IgD-negative memory B cell (primary cell): ENCODE results near the gene PRAC2. TPM values are rescaled to one million over a fixed set of nuclear protein-coding genes. Genes with fewer than 3 reads are reported as not detected.

Experiments used
- H3K27ac Mint-ChIP-seq, 3 donors: one replicate each; pipeline ENCODE4 v1.8.0; 2020 to 2022; ENCODE audit warnings: mild to moderate bottlenecking in 3 of 3, mixed read lengths in 3 of 3, moderate library complexity in 1 of 3
- H3K27me3 Mint-ChIP-seq: one replicate; pipeline ENCODE4 v1.8.0; 2021; ENCODE audit warnings: mixed read lengths
- H3K36me3 Mint-ChIP-seq: one replicate; pipeline ENCODE4 v1.8.0; 2020; ENCODE audit warnings: mild to moderate bottlenecking, mixed read lengths
- H3K4me1 Mint-ChIP-seq, 3 donors: one replicate each; pipeline ENCODE4 v1.8.0; 2020 to 2022; ENCODE audit warnings: mixed read lengths in 3 of 3, mild to moderate bottlenecking in 1 of 3
- H3K4me3 Mint-ChIP-seq, 4 donors: one replicate each; pipeline ENCODE4 v1.8.0; 2020 to 2022; ENCODE audit warnings: mild to moderate bottlenecking in 4 of 4, mixed read lengths in 4 of 4, moderate library complexity in 3 of 4
- H3K9me3 Mint-ChIP-seq, 3 donors: one replicate each; pipeline ENCODE4 v1.8.0; 2020 to 2021; ENCODE audit warnings: mixed read lengths in 3 of 3, mild to moderate bottlenecking in 1 of 3
- polyA plus RNA-seq: library from polyadenylated mRNA; unstranded; fragments of 300-500 nt; fragmentation: Illumina TruSeq; gene quantifications from one replicate; pipeline ENCODE4 v1.2.3, GENCODE V29; 2021

The PRAC2 gene
- polyA plus RNA-seq, 1 donor from 2014 or later = not detected

- Mint-ChIP-seq H3K9me3 (peaks cover 0 to 15% (median 2%) of the 10 kb centered on the region in 3 donors), H3K27ac (peak overlapping the region in 1 of 3 donors; percentile 57), H3K4me3 (no peak overlapping the region), H3K36me3 (no peaks in the 10 kb centered on the region), H3K4me1 (peaks cover 6 to 19% (median 8%) of the 10 kb centered on the region in 3 donors), H3K27me3 (peaks cover 87% of the 10 kb centered on the region)
These were observed 14.5 kb downstream of the PRAC2 start for GRCh38 chr17:48737330-48738043.

DNA sequence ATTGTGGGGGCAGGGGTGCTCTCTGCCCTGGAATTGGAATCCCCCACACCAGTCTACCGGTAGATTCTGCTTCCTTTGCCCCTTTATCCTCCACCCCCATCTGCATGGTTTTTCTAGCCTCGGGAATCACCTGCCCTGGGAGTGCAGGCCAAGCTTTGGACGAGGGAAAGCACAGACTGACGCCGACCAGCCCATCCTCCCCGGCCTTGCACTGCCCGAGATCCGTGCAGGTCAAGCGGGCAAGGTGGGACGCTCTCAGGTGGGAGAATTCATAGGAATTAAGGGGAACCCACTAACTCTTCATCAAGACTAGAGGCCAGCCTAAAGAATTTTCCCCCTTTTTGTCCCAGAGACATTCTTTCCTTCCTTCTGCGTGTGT is 15.4 kb downstream of the PRAC2 start:
- Mint-ChIP-seq H3K4me1 (peaks cover 2 to 13% (median 6%) of the 10 kb centered on the region in 3 donors), H3K27ac (peak overlapping the region in 2 of 3 donors; percentile 10 to 65), H3K36me3 (no peaks in the 10 kb centered on the region), H3K9me3 (peaks cover 0 to 15% (median 2%) of the 10 kb centered on the region in 3 donors), H3K27me3 (peaks cover 88% of the 10 kb centered on the region), H3K4me3 (peak overlapping the region in 1 of 4 donors; percentile 33)

DNA sequence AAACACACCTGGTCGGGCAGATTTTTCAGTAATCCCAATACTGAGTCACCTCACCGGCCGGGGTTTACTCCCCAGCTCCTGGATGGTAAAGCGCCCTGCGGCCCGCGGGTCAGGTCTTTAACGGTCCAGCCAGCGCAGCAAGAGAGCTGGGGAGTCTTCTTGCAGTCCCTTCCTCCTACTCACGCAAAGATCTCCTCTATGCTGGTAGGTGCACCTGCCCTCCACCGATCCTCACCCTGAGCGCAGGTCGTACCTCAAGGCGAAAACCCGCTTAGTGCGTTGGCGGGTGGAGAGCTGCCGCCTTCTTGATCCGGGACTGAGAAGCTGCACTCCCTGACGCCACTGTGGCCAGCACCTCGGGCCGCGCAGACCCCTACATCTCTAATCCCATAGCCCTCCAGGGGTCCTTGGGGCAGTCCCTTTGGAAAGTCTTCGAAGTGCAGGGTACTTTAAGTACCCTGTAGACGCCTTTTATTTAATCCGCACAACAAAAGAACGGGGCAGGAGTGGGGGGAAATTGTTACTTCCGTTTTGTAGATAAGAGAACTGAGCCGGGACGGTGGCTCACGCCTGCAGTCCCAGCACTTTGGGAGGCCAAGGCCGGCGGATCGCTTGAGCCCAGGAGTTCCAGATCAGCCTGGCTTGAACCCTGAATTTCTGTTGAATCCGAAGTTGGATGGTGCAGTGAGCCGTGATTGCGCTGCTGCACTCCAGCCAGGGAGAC is 16.0 kb downstream of the PRAC2 start:
- Mint-ChIP-seq H3K36me3 (no peaks in the 10 kb centered on the region), H3K4me1 (peaks cover 0 to 7% (median 6%) of the 10 kb centered on the region in 3 donors), H3K27me3 (peaks cover 88% of the 10 kb centered on the region), H3K9me3 (peaks cover 0 to 15% (median 2%) of the 10 kb centered on the region in 3 donors), H3K4me3 (peak overlapping the region in 1 of 4 donors; percentile 22), H3K27ac (peak overlapping the region in 2 of 3 donors; percentile 65 to 86)

GRCh38 chr17:48740537-48740936 is 17.6 kb downstream of the PRAC2 start:
- Mint-ChIP-seq H3K36me3 (no peaks in the 10 kb centered on the region), H3K27me3 (peaks cover 80% of the 10 kb centered on the region), H3K4me3 (no peak overlapping the region), H3K4me1 (peaks cover 1 to 8% (median 4%) of the 10 kb centered on the region in 3 donors), H3K9me3 (peaks cover 0 to 15% (median 2%) of the 10 kb centered on the region in 3 donors), H3K27ac (peak overlapping the region in 1 of 3 donors; percentile 53)

DNA sequence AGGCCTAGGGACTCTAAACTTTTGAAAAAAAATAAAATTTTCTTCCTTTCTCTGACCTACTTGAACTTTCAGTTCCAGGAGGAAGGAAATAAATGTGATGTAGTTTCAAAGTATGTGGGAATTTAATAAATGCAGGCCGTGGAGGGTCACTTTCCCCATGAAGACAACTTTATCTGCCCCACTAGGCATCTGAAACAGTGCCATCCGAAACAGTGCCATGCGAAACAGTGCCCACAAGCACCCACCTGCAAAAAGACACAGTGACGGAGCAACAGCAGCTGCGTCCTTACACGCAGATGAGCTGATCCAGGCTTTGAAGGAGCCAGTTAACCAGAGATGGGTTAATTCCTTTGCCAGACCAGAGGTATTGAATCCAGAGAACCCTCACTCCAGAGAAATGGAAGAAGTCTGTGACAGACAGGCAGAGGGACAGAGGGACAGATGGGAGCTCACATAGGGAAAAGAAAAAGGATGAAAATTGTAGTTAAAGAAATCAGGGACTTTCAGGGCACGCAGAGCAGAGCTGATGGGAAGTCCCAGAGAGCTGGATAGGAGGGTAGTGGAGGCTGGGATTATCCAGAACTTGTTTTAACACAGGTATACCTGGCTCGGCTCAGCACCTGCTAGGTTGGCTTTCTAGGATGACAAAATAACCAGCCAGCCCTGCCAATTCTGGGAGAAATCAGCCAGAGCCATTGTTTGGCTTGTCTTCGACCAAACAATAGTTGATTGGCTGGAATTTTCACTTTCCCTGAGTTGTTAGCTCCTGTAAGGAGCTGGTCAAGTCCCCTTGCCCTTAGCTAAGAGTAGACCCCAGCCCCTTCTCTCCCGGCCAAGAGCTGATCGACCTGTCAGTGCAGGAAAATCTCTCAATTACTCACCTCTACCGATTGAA is 22.6 kb downstream of the PRAC2 start:
- H3K27ac Mint-ChIP-seq = peak overlapping the region in 2 of 3 donors; percentile 64 to 79
- H3K36me3 Mint-ChIP-seq = no peaks in the 10 kb centered on the region
- H3K4me3 Mint-ChIP-seq = peak overlapping the region in 1 of 4 donors; percentile 66
- peaks cover 0 to 12% (median 2%) of the 10 kb centered on the region in 3 donors for H3K9me3 Mint-ChIP-seq
- H3K4me1 Mint-ChIP-seq = peaks cover 3 to 12% (median 5%) of the 10 kb centered on the region in 3 donors
- peaks cover 65% of the 10 kb centered on the region for H3K27me3 Mint-ChIP-seq

DNA sequence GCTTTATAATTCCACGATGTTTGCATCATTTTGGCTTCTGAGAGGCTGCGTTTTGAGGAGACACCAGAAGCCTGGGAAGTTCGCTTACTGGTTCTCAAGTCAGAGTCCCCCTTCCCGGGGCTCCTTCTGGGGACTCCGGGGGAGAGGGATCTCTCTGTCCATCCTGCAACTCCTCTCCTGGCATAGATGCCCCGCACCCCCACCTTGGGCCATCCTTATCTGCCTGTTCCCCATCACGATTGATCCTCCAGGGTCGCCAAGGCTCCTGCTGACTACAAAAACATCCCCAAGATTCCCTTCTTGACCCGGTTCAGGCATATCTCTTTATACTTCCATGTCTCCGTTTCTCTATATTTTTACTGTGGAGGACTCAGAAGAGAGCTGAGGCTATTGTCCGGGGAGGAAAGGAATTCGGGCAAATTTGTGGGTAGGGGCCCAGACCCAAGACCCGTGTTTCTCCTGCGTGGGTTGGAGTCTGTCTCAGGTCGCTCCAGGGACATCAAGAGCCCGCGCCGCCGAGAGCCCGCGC is 24.0 kb downstream of the PRAC2 start:
- Mint-ChIP-seq H3K4me3 (peak overlapping the region in 2 of 4 donors; percentile 39 to 66), H3K9me3 (peaks cover 0 to 7% (median 0%) of the 10 kb centered on the region in 3 donors), H3K4me1 (peaks cover 3 to 12% (median 7%) of the 10 kb centered on the region in 3 donors), H3K27ac (peak overlapping the region; percentile 41 to 79 (median 59)), H3K27me3 (peaks cover 63% of the 10 kb centered on the region), H3K36me3 (no peaks in the 10 kb centered on the region)

DNA sequence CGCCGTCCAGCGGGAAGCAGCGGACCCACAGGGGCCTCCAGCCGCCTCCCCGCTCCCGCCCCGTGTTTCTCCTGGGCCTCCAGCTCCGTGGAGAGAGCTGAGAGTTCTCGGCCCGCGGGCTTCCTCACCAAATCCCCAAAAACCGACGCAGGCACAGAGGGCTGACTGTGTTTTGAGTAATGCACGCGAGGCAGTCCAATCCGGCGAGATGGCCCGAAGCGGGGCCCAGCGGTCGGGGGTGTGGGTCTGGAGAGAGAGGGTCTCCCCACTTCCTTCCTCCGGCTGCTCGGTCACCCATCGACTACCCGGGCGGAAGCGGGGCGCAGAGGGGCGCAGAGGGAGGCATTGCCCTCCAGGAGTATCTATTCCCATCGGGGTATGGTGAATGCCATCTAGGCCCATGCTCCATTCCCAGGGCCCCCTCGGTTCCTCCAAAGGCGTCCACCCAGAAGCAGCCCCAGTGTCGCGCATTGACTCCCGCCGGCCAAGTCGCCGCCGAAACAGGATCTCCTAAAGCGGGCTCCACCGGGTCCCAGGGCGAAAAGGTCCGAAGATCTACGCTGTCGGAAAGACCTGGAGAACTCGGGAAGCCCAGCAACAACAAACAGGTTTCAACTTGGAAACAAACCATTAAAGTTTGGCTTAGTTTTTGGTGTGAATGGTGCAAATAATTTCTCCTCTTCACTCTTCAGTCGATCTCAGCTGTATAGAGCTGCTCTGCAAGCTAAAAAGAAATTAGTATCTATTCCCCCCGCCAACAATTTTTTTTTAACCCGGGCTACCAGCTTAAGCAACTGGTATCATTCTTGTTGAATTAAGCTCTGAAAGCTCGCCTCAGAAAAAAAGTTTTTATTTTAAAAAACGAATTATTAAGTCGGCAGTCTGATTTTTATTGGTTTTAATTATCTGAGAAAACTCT is 24.7 kb downstream of the PRAC2 start:
- Mint-ChIP-seq H3K4me3 (no peak overlapping the region), H3K27ac (peak overlapping the region in 2 of 3 donors; percentile 46 to 58), H3K36me3 (no peaks in the 10 kb centered on the region), H3K27me3 (peaks cover 64% of the 10 kb centered on the region), H3K4me1 (peaks cover 3 to 12% (median 8%) of the 10 kb centered on the region in 3 donors), H3K9me3 (peaks cover 0 to 7% (median 0%) of the 10 kb centered on the region in 3 donors)

DNA sequence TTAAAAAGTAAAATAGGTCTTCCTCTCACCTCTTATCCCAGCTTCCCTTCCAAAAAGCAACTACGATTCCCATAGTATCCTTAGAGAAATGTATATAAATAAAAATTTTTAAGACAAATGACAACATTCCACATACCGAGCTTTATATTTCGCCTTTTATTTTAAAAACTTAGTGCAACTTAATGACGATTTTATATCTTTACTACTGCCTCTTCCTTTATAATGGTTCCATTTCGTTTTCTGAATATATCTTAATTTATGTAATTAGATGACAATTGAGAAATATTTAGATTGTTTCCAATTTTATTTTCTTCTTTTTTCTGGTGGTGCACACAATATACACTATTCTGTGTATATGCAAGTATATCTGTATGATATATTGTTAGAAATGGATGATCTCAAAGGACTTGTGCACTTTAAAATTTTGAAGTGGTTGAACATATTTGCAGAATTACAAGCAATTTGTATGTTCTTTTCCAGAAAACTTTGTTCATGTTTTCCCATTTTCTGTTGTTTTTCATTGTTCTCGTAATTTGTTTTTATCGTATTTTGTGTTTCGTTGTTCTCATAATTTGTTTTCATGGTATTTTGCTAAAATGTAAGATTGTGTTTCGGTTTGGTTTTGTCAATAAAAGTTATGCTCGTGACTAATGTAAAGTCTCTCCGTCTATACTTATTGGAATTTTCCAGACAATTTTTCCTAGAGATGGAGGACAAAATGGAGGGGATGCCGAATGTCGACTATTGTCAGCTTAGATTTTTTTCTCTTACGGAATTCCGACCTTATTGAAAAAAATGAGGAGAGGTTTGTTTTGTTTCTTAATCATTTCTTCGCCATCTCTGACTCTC is 26.0 kb downstream of the PRAC2 start:
- Mint-ChIP-seq H3K27ac (peak overlapping the region; percentile 6 to 84 (median 64)), H3K9me3 (peaks cover 0 to 7% (median 0%) of the 10 kb centered on the region in 3 donors), H3K36me3 (no peaks in the 10 kb centered on the region), H3K4me1 (peaks cover 3 to 20% (median 16%) of the 10 kb centered on the region in 3 donors), H3K4me3 (peak overlapping the region in 1 of 4 donors; percentile 12), H3K27me3 (peaks cover 64% of the 10 kb centered on the region)

DNA sequence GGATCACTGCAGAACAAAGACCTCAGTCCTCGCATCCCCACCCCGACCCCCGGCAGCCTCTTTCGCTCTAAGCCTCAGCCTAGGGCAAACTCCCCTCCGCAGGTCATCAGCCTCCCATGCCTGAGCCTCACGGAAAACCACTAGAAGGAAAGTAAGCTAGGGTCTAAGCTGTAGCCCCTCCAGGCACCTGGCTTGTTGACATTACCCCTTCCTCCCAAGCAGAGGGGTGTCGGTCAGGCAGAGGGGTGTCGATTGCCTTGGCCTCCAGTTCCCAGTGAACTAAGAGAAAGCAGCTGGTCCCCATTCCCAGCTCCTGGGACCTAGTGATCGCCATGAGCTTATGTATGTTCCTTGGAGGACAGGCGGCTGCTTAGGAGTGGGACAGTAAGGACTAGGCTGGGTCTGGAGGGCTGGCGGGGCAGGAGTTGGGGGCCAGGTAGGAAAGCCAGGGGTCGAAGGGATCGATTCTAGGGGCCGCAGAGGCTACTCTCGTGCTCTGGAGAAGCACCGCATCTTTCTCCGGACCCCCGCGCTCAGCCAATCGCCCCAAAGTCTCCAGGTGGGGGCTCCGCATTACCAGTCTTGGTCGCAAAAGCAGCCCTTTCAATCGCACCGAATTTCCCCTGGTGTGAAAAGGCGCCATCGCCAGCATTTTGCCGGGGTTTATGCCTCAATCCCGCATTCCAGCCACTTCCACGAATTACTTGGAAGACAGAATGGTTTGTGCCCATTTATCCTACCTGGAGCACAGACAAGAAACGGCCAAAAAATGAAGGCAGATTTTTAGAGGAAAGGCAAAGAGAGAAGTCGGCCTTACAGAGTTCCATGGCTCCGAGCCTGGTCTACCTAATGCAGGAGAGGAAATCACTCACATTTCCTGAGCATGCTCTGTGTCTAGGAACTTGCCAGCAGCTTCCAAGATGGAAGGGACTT is 26.9 kb downstream of the PRAC2 start:
- Mint-ChIP-seq H3K4me1 (peaks cover 3 to 20% (median 19%) of the 10 kb centered on the region in 3 donors), H3K27ac (peak overlapping the region; percentile 39 to 84 (median 64)), H3K4me3 (peak overlapping the region in 1 of 4 donors; percentile 12)

GRCh38 chr17:48751172-48751571 is 28.2 kb downstream of the PRAC2 start:
- peaks cover 1% of the 10 kb centered on the region for H3K36me3 Mint-ChIP-seq
- peaks cover 67% of the 10 kb centered on the region for H3K27me3 Mint-ChIP-seq
- peak overlapping the region in 1 of 3 donors; percentile 74 for H3K27ac Mint-ChIP-seq
- H3K9me3 Mint-ChIP-seq = peaks cover 0 to 9% (median 0%) of the 10 kb centered on the region in 3 donors
- peak overlapping the region in 1 of 4 donors; percentile 16 for H3K4me3 Mint-ChIP-seq
- peaks cover 0 to 20% (median 13%) of the 10 kb centered on the region in 3 donors for H3K4me1 Mint-ChIP-seq

More for the DNA sequence above, 26.9 kb downstream of the PRAC2 start:
- Mint-ChIP-seq H3K36me3 (no peaks in the 10 kb centered on the region), H3K9me3 (peaks cover 0 to 9% (median 0%) of the 10 kb centered on the region in 3 donors), H3K27me3 (peaks cover 67% of the 10 kb centered on the region)

GRCh38 chr17:48751733-48752398 is 28.9 kb downstream of the PRAC2 start:
- H3K4me1 Mint-ChIP-seq = peaks cover 0 to 17% (median 9%) of the 10 kb centered on the region in 3 donors
- H3K9me3 Mint-ChIP-seq = peaks cover 0 to 9% (median 0%) of the 10 kb centered on the region in 3 donors
- H3K4me3 Mint-ChIP-seq = peak overlapping the region in 2 of 4 donors; percentile 16 to 58
- peaks cover 62% of the 10 kb centered on the region for H3K27me3 Mint-ChIP-seq
- H3K27ac Mint-ChIP-seq = peak overlapping the region; percentile 34 to 74 (median 71)
- H3K36me3 Mint-ChIP-seq = peaks cover 1% of the 10 kb centered on the region
